ENCODE results near the gene COA3.

- TF ChIP-seq CTCF (conservative IDR thresholded peaks at IDR 0.05; ENCODE audit: low read depth in 2 of 2) = no peak
- TF ChIP-seq REST (IDR thresholded peaks at IDR 0.05; ENCODE audit: unreplicated experiment) = no peak
- no peak for TF ChIP-seq EZH2 (IDR thresholded peaks at IDR 0.05; ENCODE audit: low read depth, unreplicated experiment)
- no peak for TF ChIP-seq NANOG (IDR thresholded peaks at IDR 0.05; ENCODE audit: borderline replicate concordance)
- no peak for TF ChIP-seq JUNB (IDR thresholded peaks at IDR 0.05; ENCODE audit: unreplicated experiment)
- TF ChIP-seq ZNF462 (CRISPR knock-in tag; IDR thresholded peaks at IDR 0.05) = no peak
- no peak for TF ChIP-seq CREB1 (CRISPR knock-in tag; IDR thresholded peaks at IDR 0.05; ENCODE audit: low read depth)
- TF ChIP-seq EZH2phosphoT487 (IDR thresholded peaks at IDR 0.05; ENCODE audit: unreplicated experiment) = no peak
- no peak for TF ChIP-seq POLR2AphosphoS5 (IDR thresholded peaks at IDR 0.05; ENCODE audit: low read depth)
- no peak for TF ChIP-seq ZNF331 (CRISPR knock-in tag; IDR thresholded peaks at IDR 0.05; ENCODE audit: low read depth)
- TF ChIP-seq ETS1 (IDR thresholded peaks at IDR 0.05) = no peak
- TF ChIP-seq STAT1 (IDR thresholded peaks at IDR 0.05; ENCODE audit: unreplicated experiment) = no peak
Measured at GRCh38 chr17:42830971-42831370, 32.5 kb upstream of the COA3 start.

Data from GM23338 (cell line).